Activated T-cell treated with anti-CD3 and anti-CD28 coated beads for 1 hour (primary cell): ENCODE measurements around the gene TNPO3.

Source experiments
- DNase-seq: peaks from one replicate; pipeline ENCODE4 v3.0.0-alpha.2; 2020; ENCODE audit warnings: low read depth

The TNPO3 gene

GRCh38 chr7:128938544-128939074, 116.3 kb downstream of the TNPO3 start:
- no peak for DNase-seq

- no peak for DNase-seq
These were observed 117.0 kb downstream of the TNPO3 start, which contains the start of gene IRF5 for GRCh38 chr7:128937647-128938543. IRF5 (plus strand) TSS chr7:128937927; CDS start chr7:128942082, 4,155 bp downstream.

GRCh38 chr7:128937271-128937646, 117.7 kb downstream of the TNPO3 start:
- no peak for DNase-seq

- no peak for DNase-seq
These were observed 118.1 kb downstream of the TNPO3 start for GRCh38 chr7:128936798-128937197.

GRCh38 chr7:128935342-128935730, 119.6 kb downstream of the TNPO3 start:
- no peak for DNase-seq

- DNase-seq, result no peak
These were observed 120.3 kb downstream of the TNPO3 start for GRCh38 chr7:128934361-128935341.

GRCh38 chr7:128933180-128933891, 121.6 kb downstream of the TNPO3 start:
- no peak for DNase-seq

GRCh38 chr7:128932862-128933179, 122.1 kb downstream of the TNPO3 start:
- no peak for DNase-seq

GRCh38 chr7:128931965-128932861, 122.7 kb downstream of the TNPO3 start:
- DNase-seq, result no peak

GRCh38 chr7:128931190-128931798, 123.6 kb downstream of the TNPO3 start:
- no peak for DNase-seq

GRCh38 chr7:128928882-128929788, 125.8 kb downstream of the TNPO3 start:
- no peak for DNase-seq

GRCh38 chr7:128928159-128928813, 126.6 kb downstream of the TNPO3 start:
- no peak for DNase-seq

GRCh38 chr7:128924707-128925588, 130.0 kb downstream of the TNPO3 start:
- DNase-seq, result no peak

GRCh38 chr7:128923411-128923800, 131.5 kb downstream of the TNPO3 start:
- DNase-seq, result no peak

GRCh38 chr7:128922496-128923410, 132.2 kb downstream of the TNPO3 start:
- no peak for DNase-seq

- DNase-seq, result no peak
These were observed 133.0 kb downstream of the TNPO3 start for GRCh38 chr7:128921866-128922440.
